K562 (cell line): Measurements from ENCODE around the gene MRPS24. TPM values are rescaled to one million over a fixed set of nuclear protein-coding genes. Genes with fewer than 3 reads are reported as not detected.

ENCODE experiments used
- ESRRA ChIP-seq: fragments of 450-650 bp; IDR thresholded peaks from 2 replicates; pipeline ENCODE4 v1.6.1; 2014; ENCODE audit warnings: low read depth, mild to moderate bottlenecking, moderate library complexity, borderline replicate concordance
- HEY1 ChIP-seq: fragments of 250-450 bp; sonication (Bioruptor Pico); IDR thresholded peaks from 2 replicates; pipeline ENCODE4 v1.5.0; 2020; ENCODE audit warnings: mild to moderate bottlenecking, moderate library complexity, borderline replicate concordance
- NCOA6 ChIP-seq: fragments of 450-650 bp; IDR thresholded peaks from 2 replicates; pipeline ENCODE4 v1.6.1; 2017; ENCODE audit warnings: mild to moderate bottlenecking
- NONO ChIP-seq, 2 experiments: fragments of 200-400 bp in 1 of 2; fragments of 450-650 bp in 1 of 2; formaldehyde crosslinking in 1 of 2; IDR thresholded peaks; 2 replicates each; pipeline ENCODE4 v1.6.1; 2017; ENCODE audit warnings: low read depth in 2 of 2, mild to moderate bottlenecking in 2 of 2, moderate library complexity in 2 of 2, low read length in 1 of 2
- NR2C1 ChIP-seq, 2 experiments: fragments of 450-650 bp; IDR thresholded peaks; 2 replicates each; pipeline ENCODE4 v1.6.1; 2017; ENCODE audit warnings: mild to moderate bottlenecking in 2 of 2, antibody characterized with exemption in 1 of 2, inconsistent platforms in 1 of 2, missing compliant biosample characterization in 1 of 2, missing genetic modification characterization in 1 of 2
- PPARD ChIP-seq: fragments of 250-450 bp; sonication (Bioruptor Pico); IDR thresholded peaks from 2 replicates; pipeline ENCODE4 v1.8.0; 2022; ENCODE audit warnings: inconsistent platforms, mild to moderate bottlenecking, moderate library complexity
- RBM34 ChIP-seq: fragments of 200-400 bp; formaldehyde crosslinking; IDR thresholded peaks from 2 replicates; pipeline ENCODE4 v1.6.1; 2018; ENCODE audit warnings: low read length, borderline replicate concordance; ENCODE audit not compliant: insufficient read depth
- RCOR1 ChIP-seq, 2 experiments: IDR thresholded peaks; 2 replicates each; pipeline ENCODE4 v1.6.1; 2012; ENCODE audit warnings: low read depth in 2 of 2, low read length in 2 of 2, borderline replicate concordance in 1 of 2, improper control_type of control experiment in 1 of 2
- TCF3 ChIP-seq: sonication (generic); formaldehyde crosslinking; IDR thresholded peaks from 2 replicates; pipeline ENCODE4 v1.4.0; 2020; ENCODE audit warnings: mild to moderate bottlenecking, missing genetic modification reagents
- ZNF212 ChIP-seq: fragments of 450-650 bp; formaldehyde crosslinking; IDR thresholded peaks from 2 replicates; pipeline ENCODE4 v1.4.0; 2020; ENCODE audit warnings: mild to moderate bottlenecking
- ZNF217 ChIP-seq: sonication (generic); formaldehyde crosslinking; IDR thresholded peaks from 2 replicates; pipeline ENCODE4 v1.8.0; 2022; ENCODE audit warnings: mild to moderate bottlenecking, missing genetic modification reagents
- ZNF24 ChIP-seq: fragments of 450-650 bp; IDR thresholded peaks from 2 replicates; pipeline ENCODE4 v1.6.1; 2016
- ZNF282 ChIP-seq: sonication (generic); formaldehyde crosslinking; IDR thresholded peaks from 2 replicates; pipeline ENCODE4 v1.8.1; 2023; ENCODE audit warnings: missing genetic modification reagents
- ZNF316 ChIP-seq: fragments of 450-650 bp; IDR thresholded peaks from 2 replicates; pipeline ENCODE4 v1.6.1; 2016
- ZNF431 ChIP-seq: sonication (generic); formaldehyde crosslinking; IDR thresholded peaks from 2 replicates; pipeline ENCODE4 v1.8.0; 2022; ENCODE audit warnings: mild to moderate bottlenecking, missing genetic modification reagents
- ZNF699 ChIP-seq: fragments of 250-450 bp; sonication (Bioruptor Pico); IDR thresholded peaks from 2 replicates; pipeline ENCODE4 v1.8.0; 2021; ENCODE audit warnings: mild to moderate bottlenecking, moderate library complexity; ENCODE audit not compliant: insufficient replicate concordance
- ZNF717 ChIP-seq: fragments of 250-450 bp; sonication (Bioruptor Pico); IDR thresholded peaks from 2 replicates; pipeline ENCODE4 v1.5.0; 2021
- polyA plus RNA-seq, 8 experiments: library from polyadenylated mRNA; depleted of rRNA in 4 of 8; stranded (reverse) in 5 of 8; unstranded in 3 of 8; fragments of >200 nt; fragmentation: Nextera tagmentation in 2 of 8; fragmentation: Illumina TruSeq in 1 of 8; extraction: Ambion mirVana in 2 of 8; extraction: Trizol in 1 of 8; gene quantifications; 2 replicates each; pipeline versions ENCODE4 v1.2.1 to v1.2.3, GENCODE V29; 2011 to 2014; ENCODE audit warnings: inconsistent platforms in 1 of 8, missing spikeins in 1 of 8
- total RNA-seq, 7 experiments: library from RNA; depleted of rRNA in 6 of 7; stranded (reverse); fragments of >200 nt in 6 of 7; fragmentation: Illumina TruSeq in 2 of 7; extraction: Trizol in 2 of 7; gene quantifications; 2 replicates each; pipeline versions ENCODE4 v1.2.1 to v1.2.3, GENCODE V29; 2011 to 2021; ENCODE audit warnings: low replicate concordance in 1 of 7
- TF ChIP-seq, protein P1 (sequence below): fragments of 450-650 bp; IDR thresholded peaks from 2 replicates; pipeline ENCODE4 v1.7.0; 2016; ENCODE audit warnings: borderline replicate concordance
- TF ChIP-seq, protein P2 (sequence below), 2 experiments: fragments of 250-450 bp in 1 of 2; fragments of 450-650 bp in 1 of 2; sonication (Bioruptor Pico) in 1 of 2; IDR thresholded peaks; 2 replicates each; pipeline versions ENCODE4 v1.6.1 to v1.8.0; 2016 to 2021; ENCODE audit warnings: mild to moderate bottlenecking in 2 of 2, moderate library complexity in 2 of 2, missing compliant biosample characterization in 1 of 2, missing genetic modification characterization in 1 of 2
- TF ChIP-seq, protein P3 (sequence below): fragments of 450-650 bp; IDR thresholded peaks from 2 replicates; pipeline ENCODE4 v1.6.1; 2018; ENCODE audit not compliant: partially characterized antibody
- TF ChIP-seq, protein P4 (sequence below): fragments of 450-650 bp; IDR thresholded peaks from 2 replicates; pipeline ENCODE4 v1.6.1; 2016

Gene MRPS24
- total and polyA plus RNA-seq, 9 of the 15 experiments (the other 6 are each of a cell fraction or from before 2014, with no cell fraction given) = 51.4 to 214 (median 169) TPM

DNA sequence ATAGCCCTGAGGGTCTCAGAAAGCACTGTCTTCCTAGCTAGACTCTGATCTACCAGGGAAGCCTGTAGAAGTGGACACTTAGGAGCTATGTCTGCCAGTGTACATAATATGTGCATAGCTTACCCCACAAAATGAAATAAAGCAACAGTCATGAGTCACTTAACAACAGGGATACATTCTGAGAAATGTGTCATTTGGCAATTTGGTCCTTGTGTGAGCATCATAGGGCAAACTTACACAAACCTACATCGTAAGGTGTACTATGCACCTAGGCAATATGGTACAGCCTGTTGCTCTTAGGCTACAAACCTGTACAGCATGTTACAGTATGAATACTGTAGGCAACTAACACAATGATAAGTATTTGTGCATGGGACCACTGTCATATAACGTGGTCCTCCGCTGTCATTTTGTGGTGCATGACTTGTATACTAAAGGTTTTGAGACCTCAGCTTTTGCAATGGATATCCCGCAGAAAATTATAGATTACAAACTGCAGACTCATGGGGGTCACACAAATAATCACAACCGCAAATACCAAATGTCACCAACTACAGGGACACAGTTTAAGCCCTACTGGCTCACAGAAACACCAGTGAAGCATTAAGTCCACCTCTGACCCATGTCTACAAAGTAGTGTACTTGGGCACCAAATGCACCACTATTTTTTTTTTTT, 35.4 kb upstream of the MRPS24 start (continued):
- TF ChIP-seq, protein P1, sequence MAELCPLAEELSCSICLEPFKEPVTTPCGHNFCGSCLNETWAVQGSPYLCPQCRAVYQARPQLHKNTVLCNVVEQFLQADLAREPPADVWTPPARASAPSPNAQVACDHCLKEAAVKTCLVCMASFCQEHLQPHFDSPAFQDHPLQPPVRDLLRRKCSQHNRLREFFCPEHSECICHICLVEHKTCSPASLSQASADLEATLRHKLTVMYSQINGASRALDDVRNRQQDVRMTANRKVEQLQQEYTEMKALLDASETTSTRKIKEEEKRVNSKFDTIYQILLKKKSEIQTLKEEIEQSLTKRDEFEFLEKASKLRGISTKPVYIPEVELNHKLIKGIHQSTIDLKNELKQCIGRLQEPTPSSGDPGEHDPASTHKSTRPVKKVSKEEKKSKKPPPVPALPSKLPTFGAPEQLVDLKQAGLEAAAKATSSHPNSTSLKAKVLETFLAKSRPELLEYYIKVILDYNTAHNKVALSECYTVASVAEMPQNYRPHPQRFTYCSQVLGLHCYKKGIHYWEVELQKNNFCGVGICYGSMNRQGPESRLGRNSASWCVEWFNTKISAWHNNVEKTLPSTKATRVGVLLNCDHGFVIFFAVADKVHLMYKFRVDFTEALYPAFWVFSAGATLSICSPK = no peak
- TF ChIP-seq, protein P2, sequence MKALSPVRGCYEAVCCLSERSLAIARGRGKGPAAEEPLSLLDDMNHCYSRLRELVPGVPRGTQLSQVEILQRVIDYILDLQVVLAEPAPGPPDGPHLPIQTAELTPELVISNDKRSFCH (CRISPR knock-in tag; IDR thresholded peaks at IDR 0.05) = no peak
- TF ChIP-seq, protein P2 (tag; IDR thresholded peaks at IDR 0.05) = peak; percentile 71
- TF ChIP-seq TCF3 = no peak
- TF ChIP-seq ZNF717 (CRISPR knock-in tag) = no peak
- TF ChIP-seq PPARD (CRISPR knock-in tag) = no peak
- peak; percentile 25; the same call in 1 of the 2 replicates for TF ChIP-seq ZNF316
- 0 out of 2 replicates have a peak, but pooled peaks have one; percentile 12 for TF ChIP-seq ESRRA
- no peak for TF ChIP-seq RCOR1 (IDR thresholded peaks at IDR 0.05; ENCODE audit: borderline replicate concordance in 1 of 2, low read depth in 2 of 2, low read length in 2 of 2)
- TF ChIP-seq, protein P3, sequence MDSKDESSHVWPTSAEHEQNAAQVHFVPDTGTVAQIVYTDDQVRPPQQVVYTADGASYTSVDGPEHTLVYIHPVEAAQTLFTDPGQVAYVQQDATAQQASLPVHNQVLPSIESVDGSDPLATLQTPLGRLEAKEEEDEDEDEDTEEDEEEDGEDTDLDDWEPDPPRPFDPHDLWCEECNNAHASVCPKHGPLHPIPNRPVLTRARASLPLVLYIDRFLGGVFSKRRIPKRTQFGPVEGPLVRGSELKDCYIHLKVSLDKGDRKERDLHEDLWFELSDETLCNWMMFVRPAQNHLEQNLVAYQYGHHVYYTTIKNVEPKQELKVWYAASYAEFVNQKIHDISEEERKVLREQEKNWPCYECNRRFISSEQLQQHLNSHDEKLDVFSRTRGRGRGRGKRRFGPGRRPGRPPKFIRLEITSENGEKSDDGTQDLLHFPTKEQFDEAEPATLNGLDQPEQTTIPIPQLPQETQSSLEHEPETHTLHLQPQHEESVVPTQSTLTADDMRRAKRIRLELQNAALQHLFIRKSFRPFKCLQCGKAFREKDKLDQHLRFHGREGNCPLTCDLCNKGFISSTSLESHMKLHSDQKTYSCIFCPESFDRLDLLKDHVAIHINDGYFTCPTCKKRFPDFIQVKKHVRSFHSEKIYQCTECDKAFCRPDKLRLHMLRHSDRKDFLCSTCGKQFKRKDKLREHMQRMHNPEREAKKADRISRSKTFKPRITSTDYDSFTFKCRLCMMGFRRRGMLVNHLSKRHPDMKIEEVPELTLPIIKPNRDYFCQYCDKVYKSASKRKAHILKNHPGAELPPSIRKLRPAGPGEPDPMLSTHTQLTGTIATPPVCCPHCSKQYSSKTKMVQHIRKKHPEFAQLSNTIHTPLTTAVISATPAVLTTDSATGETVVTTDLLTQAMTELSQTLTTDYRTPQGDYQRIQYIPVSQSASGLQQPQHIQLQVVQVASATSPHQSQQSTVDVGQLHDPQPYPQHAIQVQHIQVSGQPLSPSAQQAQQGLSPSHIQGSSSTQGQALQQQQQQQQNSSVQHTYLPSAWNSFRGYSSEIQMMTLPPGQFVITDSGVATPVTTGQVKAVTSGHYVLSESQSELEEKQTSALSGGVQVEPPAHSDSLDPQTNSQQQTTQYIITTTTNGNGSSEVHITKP = peak; percentile 15
- no peak for TF ChIP-seq ZNF699 (CRISPR knock-in tag)
- TF ChIP-seq RBM34 = no peak
- no peak for TF ChIP-seq NCOA6
- no peak for TF ChIP-seq NR2C1 (IDR thresholded peaks at IDR 0.05)
- TF ChIP-seq NR2C1 (tag; IDR thresholded peaks at IDR 0.05) = no peak
- TF ChIP-seq ZNF217 = no peak
- no peak for TF ChIP-seq ZNF24
- TF ChIP-seq NONO (IDR thresholded peaks at IDR 0.05; ENCODE audit: low read depth in 2 of 2, low read length in 1 of 2) = no peak
- TF ChIP-seq ZNF282 (CRISPR knock-in tag) = no peak
- no peak for TF ChIP-seq HEY1 (CRISPR knock-in tag)
- no peak for TF ChIP-seq ZNF212
- TF ChIP-seq ZNF431 = no peak
- TF ChIP-seq, protein P4, sequence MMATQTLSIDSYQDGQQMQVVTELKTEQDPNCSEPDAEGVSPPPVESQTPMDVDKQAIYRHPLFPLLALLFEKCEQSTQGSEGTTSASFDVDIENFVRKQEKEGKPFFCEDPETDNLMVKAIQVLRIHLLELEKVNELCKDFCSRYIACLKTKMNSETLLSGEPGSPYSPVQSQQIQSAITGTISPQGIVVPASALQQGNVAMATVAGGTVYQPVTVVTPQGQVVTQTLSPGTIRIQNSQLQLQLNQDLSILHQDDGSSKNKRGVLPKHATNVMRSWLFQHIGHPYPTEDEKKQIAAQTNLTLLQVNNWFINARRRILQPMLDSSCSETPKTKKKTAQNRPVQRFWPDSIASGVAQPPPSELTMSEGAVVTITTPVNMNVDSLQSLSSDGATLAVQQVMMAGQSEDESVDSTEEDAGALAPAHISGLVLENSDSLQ = no peak
